NCI-H524 treated with DMSO at 0.1 percent for 48 hours (cell line): ENCODE measurements around the gene GMCL1.
"Not testable (repeated sequence)": the region's sequence is repeated elsewhere in the genome, so short reads cannot be mapped to it uniquely, and the experiment has no call there.

Source experiments
- DNase-seq: peaks from one replicate; lab custom pipeline; 2025; lab: John Stamatoyannopoulos, UW

Gene GMCL1, protein sequence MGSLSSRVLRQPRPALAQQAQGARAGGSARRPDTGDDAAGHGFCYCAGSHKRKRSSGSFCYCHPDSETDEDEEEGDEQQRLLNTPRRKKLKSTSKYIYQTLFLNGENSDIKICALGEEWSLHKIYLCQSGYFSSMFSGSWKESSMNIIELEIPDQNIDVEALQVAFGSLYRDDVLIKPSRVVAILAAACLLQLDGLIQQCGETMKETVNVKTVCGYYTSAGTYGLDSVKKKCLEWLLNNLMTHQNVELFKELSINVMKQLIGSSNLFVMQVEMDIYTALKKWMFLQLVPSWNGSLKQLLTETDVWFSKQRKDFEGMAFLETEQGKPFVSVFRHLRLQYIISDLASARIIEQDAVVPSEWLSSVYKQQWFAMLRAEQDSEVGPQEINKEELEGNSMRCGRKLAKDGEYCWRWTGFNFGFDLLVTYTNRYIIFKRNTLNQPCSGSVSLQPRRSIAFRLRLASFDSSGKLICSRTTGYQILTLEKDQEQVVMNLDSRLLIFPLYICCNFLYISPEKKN

DNA sequence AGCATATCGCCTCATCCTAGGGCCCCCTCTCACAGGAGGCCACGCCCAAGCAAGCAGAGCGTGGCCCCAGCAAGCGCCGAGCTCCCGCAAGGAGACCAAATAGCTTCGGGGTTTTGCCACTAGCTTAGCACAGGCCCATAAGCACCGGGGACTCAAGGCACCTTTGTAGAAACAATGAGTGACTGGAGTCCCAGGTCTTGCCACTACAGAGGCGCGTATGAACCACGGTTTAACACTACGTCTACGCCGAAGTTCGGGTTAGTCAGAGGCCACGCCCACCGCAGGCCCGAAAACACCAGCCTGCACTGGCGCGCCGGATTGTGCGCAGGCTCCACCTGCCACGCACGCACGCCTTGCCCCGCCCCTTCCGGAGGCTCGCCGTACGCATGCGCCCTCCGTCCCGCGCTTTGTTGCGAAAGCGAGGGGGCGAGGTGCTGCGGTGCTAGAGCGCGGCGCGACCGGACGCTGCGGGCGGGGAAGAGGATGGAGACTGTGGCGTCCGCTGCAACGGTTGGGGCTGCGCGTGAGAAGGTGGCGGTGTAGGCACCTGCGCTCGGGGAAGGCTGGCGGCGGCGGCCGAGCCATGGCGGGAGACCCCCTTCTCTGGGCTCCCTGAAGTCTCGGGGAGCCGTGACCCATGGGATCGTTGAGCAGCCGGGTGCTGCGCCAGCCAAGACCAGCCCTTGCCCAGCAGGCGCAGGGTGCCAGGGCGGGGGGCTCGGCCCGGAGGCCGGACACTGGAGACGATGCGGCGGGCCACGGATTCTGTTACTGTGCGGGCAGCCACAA, at the start of gene GMCL1:
Gene GMCL1 (plus strand): TSS at position 405 of the 789 bp plus-strand sequence. CDS start 233 bp downstream, at position 638.
- peak; percentile 48 for DNase-seq

DNA sequence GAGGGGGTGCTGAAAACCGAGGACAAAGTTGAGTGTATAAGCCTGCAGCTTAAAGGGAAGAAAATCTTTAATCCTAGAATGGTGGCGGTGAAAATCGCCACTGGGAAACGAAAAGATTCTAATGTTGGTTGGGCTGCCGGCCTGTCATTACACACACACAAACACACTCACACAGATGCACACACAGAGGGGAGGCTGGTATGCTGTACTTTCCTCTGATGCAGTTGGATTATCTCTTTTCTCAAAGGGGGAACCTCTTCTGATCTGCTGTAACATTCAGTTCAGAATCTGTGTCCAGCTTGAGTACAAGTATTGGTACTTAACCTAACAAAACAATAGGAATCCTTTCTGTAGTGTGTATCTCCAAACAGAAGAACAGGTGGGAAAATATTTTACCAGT, 48.5 kb upstream of the GMCL1 start:
- DNase-seq = no peak

- DNase-seq = no peak
Observed at GRCh38 chr2:69781321-69782248, 47.9 kb upstream of the GMCL1 start.

GRCh38 chr2:69784228-69784627, 45.2 kb upstream of the GMCL1 start:
- DNase-seq = no peak

DNA sequence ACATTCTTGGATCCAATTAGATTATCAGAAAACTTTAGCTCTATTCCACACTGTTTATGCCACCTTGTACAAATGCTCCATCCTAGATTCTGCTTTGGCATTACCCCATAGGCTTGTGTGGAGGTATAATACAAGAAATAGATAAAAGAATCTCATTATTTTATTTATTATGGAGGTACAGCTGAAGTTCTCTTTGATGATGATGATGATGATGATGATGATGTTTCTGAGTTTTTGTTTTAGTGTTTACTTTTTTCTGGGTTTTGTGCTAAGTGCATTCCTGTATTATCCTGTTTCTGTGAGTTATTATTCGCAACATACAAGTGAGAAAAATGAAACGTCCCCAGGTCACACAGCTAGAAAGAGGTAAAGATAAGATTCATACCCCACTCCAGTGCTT, 44.1 kb upstream of the GMCL1 start:
- no peak for DNase-seq

DNA sequence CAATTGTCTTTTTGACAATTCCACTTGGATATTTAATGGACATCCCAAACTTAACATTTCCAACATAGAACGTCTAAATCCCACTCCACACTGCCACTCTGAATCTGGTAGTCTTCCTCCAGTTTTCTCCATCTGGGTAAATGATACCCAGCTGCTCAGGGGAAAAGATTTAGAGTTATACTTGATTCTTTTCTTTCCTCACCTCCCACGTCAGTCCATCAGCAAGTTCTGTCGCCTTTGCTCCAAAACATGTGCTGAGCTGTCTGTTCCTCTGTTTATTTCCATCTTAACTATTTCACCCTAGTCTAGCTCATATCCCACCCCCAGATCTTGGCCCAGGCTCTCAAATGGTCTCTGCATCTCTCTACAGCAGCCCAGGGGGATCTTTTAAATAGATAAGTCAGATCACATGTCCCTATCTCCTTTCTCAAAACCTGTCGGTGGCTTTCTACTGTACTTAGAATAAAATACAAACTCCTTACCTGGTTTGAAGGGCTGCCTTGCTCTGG, 43.4 kb upstream of the GMCL1 start:
- DNase-seq = no peak

- DNase-seq = no peak
Observed at GRCh38 chr2:69789175-69789721, 40.2 kb upstream of the GMCL1 start.

DNA sequence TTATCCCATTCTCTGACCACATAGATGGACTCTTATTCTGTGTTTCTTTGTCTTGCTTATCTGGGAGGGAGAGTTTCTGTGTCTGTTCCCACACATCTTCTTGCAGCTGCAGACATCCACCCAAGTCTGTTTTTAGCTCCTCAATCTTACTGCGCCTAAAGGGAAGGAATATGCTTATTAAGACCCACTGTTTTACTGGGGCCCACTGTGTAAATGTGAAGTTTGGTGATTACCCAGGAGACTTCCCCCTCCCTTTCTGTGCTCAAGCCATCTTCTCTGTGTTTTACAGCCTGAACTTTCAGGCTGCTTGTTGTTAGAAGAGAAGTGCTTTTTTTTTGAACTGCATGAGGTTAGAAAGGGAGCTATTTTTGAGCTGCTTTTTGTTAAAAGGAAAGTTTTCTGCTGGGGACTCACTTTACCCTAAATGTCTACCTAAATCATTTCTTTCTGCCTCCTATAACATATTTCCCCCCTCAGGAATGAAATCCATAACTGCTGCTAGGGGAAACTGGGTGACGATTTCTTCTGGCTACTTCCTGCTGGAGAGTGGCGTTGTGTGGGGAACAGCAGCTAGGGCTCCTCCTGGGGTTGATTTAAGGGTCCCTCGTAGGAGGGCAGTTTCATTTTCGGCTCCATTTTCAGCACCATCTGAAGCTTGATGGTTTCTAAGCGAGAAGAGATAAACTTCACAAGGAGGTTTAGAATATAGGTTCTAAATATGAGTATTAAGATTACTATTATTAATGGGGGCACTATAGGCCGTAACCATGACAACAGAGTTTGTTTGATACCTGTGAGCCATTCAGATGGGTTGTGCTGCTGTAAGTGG, 39.5 kb upstream of the GMCL1 start:
- DNase-seq = no peak

DNA sequence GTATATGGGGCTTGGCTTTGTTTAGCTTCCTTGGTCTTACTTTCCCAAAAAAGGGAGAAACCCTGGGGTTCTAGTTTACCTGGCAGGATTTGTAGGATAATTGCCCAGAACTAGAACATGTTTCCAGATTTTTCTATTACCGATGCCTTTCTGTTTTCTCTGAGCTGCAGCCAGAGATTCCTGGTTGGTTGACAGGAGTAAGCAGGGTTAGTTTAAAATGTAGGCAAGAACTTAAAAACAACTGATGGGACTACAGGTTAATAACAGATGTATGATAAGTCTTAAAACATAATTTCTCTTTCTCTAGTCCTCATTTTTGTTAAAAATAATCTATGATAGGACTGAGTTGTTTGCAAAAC, 38.9 kb upstream of the GMCL1 start:
- no peak for DNase-seq

DNA sequence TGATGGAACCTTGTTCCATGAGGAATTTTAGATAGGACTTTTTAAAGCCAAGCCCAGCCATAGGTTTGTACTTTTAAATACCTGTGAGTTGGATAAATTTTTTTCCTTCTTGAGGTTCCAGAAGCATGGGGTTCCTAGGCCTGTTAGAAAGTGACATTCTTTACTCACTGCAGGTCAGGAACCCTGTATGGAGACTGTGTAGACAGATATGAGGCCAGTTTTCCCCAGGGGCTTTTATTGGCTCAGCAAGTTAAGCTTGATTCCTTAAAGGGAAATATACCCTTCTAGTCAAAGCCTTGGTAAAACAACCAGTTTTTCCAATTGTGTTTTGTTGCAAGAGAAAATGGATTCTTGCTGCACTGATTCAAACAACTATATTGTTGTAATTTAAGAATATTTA, 38.4 kb upstream of the GMCL1 start:
- no peak for DNase-seq

- DNase-seq = no peak
Observed at GRCh38 chr2:69796174-69796573, 33.3 kb upstream of the GMCL1 start.

- DNase-seq = no peak
Observed at GRCh38 chr2:69797235-69797634, 32.2 kb upstream of the GMCL1 start.

DNA sequence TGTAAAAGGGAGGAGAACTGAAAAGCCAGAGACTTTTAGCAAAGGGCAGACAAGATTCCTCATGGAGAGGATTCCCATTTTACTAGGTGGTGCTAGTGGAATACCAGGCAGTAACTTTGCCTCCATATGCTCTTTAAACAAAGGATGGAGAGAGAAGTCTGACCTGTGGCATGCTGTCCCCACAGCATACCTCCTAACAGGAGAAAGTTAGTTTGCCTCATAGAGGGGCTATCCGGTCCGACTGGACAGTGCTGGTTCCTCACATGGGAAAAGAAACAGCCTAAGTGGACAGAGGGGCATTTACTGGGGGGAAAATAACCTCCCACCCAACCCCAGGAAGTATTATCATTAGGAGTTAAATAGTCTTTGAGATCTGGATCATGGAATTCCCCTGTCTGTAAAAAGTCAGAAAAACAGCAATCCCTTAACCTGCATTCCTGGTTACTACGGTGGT, 31.6 kb upstream of the GMCL1 start:
- no peak for DNase-seq

GRCh38 chr2:69798290-69798908, 31.1 kb upstream of the GMCL1 start:
- no peak for DNase-seq

- DNase-seq = no peak
Observed at GRCh38 chr2:69798909-69799526, 30.4 kb upstream of the GMCL1 start.

- no peak for DNase-seq
Observed at GRCh38 chr2:69801745-69802290, 27.6 kb upstream of the GMCL1 start.

DNA sequence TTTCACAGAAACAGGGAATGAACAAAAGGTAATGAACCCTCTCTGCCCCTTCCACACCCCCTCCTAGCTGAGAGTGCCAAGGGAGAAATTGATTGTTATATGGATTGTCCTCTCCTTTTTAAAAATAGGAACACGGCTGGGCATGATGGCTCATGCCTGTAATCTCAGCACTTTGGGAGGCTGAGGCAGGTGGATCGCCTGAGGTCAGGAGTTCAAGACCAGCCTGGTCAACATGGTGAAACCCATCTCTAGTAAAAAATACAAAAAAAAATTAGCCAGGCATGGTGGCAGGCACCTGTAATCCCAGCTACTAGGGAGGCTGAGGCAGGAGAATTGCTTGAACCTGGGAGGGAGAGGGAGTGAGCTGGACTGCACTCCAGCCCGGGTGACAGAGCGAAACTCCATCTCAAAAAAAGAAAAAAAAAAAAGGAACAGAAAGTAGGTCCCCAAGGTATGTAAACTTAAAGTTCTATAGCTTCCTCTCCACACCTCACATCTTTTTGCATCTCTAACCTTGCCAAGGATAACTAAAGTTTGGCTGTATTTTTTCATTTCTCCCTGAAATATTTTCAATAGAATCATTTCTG, 26.6 kb upstream of the GMCL1 start:
- DNase-seq = not testable (repeated sequence)

DNA sequence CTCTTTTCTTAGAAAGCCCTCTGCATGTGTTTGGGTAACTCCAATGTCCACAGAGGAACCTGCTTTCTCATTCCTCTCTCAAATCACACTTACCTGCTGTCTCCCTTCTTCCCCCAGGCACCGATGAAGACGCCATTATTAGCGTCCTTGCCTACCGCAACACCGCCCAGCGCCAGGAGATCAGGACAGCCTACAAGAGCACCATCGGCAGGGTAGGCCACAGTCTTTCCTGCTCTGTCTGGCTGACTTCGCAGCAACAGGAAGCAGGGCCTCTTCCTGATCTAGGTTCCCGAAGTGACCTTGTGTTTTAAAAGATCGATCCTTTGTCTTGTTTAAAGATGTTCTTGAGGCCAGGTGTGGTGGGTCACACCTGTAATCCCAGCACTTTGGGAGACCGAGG, 25.0 kb upstream of the GMCL1 start:
- no peak for DNase-seq

DNA sequence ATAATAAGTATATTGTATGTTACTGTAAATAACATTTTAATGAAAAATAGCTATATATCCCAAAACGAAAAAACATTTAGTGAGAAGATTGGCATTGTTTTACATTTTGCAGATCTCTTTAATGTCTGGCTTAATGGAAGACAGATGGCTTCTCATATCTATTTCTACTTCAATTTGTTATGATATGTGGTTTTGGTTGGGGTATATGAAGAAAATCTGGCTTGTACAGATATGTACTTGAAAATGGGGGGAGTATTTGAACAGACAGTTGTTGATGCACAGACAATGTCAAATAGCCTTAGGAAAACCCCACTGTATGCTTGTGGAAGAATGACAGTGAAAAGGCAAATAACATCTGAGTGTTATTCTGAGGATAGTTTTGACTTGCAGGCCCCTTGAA, 23.6 kb upstream of the GMCL1 start:
- DNase-seq = no peak
